ENCODE results near the gene ZNF341. TPM values are rescaled to one million over a fixed set of nuclear protein-coding genes. Genes with fewer than 3 reads are reported as not detected.
A peak's percentile ranks its signal among the peaks of the same experiment; 100 is the strongest.

The ZNF341 gene
- total and polyA plus RNA-seq, 4 donors, result 2.1 to 4.3 (median 3.4) TPM

DNA sequence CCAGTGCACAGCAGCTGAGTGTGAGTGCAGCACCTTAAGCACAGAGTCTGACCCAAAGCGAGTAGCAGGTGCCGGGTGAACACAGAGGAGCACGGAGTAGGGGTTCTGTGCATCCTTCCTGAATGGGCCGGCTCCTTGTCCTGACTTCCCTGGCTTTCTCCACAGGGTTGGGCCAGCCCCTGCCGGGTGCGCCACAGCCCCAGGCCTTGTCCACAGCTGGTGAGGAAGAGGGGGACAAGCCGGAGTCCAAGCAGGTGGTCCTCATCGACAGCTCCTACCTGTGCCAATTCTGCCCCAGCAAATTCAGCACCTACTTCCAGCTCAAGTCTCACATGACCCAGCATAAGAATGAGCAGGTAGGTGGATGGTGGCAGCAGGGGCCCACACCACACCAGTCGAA, 34.9 kb downstream of the ZNF341 start:
- no peak for ATAC-seq (ENCODE audit: insufficient read depth, low FRiP score)
- Histone ChIP-seq H3K4me3 (no peak overlapping the region), H3K4me1 (ENCODE audit: control insufficient read depth in 5 of 5, insufficient read depth in 5 of 5, low read length in 5 of 5) (no peaks in the 10 kb centered on the region), H3K9me3 (ENCODE audit: control insufficient read depth in 4 of 4, insufficient read depth in 3 of 4, low read length in 3 of 4) (no peaks in the 10 kb centered on the region), H3K27me3 (ENCODE audit: control insufficient read depth in 3 of 3, insufficient read depth in 3 of 3, low read length in 2 of 3) (no peaks in the 10 kb centered on the region), H3K27ac (ENCODE audit: low read depth in 1 of 2, low read length in 1 of 2) (no peak overlapping the region), H3K36me3 (ENCODE audit: control insufficient read depth in 4 of 4, insufficient read depth in 4 of 4, low read length in 4 of 4) (peaks cover 4 to 18% (median 7%) of the 10 kb centered on the region in 4 donors), H3K9ac (ENCODE audit: insufficient read depth in 1 of 2, low read length in 2 of 2) (no peak overlapping the region)
- TF ChIP-seq, protein P1, sequence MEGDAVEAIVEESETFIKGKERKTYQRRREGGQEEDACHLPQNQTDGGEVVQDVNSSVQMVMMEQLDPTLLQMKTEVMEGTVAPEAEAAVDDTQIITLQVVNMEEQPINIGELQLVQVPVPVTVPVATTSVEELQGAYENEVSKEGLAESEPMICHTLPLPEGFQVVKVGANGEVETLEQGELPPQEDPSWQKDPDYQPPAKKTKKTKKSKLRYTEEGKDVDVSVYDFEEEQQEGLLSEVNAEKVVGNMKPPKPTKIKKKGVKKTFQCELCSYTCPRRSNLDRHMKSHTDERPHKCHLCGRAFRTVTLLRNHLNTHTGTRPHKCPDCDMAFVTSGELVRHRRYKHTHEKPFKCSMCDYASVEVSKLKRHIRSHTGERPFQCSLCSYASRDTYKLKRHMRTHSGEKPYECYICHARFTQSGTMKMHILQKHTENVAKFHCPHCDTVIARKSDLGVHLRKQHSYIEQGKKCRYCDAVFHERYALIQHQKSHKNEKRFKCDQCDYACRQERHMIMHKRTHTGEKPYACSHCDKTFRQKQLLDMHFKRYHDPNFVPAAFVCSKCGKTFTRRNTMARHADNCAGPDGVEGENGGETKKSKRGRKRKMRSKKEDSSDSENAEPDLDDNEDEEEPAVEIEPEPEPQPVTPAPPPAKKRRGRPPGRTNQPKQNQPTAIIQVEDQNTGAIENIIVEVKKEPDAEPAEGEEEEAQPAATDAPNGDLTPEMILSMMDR (IDR thresholded peaks at IDR 0.05; ENCODE audit: control extremely low read depth, extremely low read depth), result no peak
- WGBS, 2 donors, result 92 to 95% methylated on average over 9 of the region's 9 CpGs
- no peak for DNase-seq

DNA sequence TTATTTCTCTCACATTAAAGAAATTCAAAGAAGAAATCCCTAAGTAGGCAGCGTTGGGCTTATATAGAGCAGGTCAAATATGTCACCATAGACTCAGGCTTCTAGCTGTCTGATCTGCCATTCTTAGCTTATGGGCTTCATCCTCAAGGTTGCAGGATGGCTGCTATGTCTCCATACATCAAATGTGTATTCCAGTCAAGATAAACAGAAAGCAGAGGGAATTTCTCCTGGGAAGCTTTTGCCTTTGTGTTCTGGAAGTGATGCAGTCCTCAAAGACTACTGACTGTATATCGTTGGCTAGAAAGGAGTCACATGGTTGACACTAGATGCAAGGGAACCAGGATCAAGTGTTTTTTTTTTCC, 36.0 kb downstream of the ZNF341 start:
- TF ChIP-seq, protein P1 (IDR thresholded peaks at IDR 0.05; ENCODE audit: control extremely low read depth, extremely low read depth), result no peak
- H3K27ac ChIP-seq (ENCODE audit: low read depth in 1 of 2, low read length in 1 of 2), result no peak overlapping the region
- no peaks in the 10 kb centered on the region for H3K27me3 ChIP-seq (ENCODE audit: control insufficient read depth in 3 of 3, insufficient read depth in 3 of 3, low read length in 2 of 3)
- WGBS, 2 donors, result 96 to 99% methylated on average over 2 of the region's 2 CpGs
- H3K9ac ChIP-seq (ENCODE audit: insufficient read depth in 1 of 2, low read length in 2 of 2), result no peak overlapping the region
- DNase-seq, result no peak
- no peak for ATAC-seq (ENCODE audit: insufficient read depth, low FRiP score)
- H3K9me3 ChIP-seq (ENCODE audit: control insufficient read depth in 4 of 4, insufficient read depth in 3 of 4, low read length in 3 of 4), result no peaks in the 10 kb centered on the region
- peaks cover 4 to 16% (median 9%) of the 10 kb centered on the region in 4 donors for H3K36me3 ChIP-seq (ENCODE audit: control insufficient read depth in 4 of 4, insufficient read depth in 4 of 4, low read length in 4 of 4)
- peaks cover 0 to 1% (median 0%) of the 10 kb centered on the region in 5 donors for H3K4me1 ChIP-seq (ENCODE audit: control insufficient read depth in 5 of 5, insufficient read depth in 5 of 5, low read length in 5 of 5)
- no peak overlapping the region for H3K4me3 ChIP-seq

DNA sequence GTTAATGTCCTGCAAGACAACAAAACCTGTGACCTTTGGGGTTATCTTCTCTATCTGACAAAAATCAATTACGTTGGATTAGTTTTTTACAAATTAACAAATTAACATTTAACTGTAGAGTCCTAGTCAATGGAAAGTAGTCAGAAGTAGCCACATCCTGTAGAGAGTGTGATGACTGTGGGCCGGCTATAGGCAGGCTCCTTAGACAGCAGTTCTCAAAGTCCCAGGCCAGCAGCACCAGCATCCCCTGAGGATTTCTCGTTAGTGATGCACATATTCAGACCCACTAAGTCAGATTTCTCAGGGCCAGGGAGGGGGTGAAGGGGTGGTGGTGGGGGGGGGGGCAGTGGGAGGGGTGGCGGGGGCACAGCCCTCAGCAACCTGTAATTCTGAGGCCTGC, 37.2 kb downstream of the ZNF341 start:
- H3K27ac ChIP-seq (ENCODE audit: low read depth in 1 of 2, low read length in 1 of 2), result no peak overlapping the region
- DNase-seq (no peak), ATAC-seq (ENCODE audit: insufficient read depth, low FRiP score) (no peak)
- no peak overlapping the region for H3K9ac ChIP-seq (ENCODE audit: insufficient read depth in 1 of 2, low read length in 2 of 2)
- H3K4me1 ChIP-seq (ENCODE audit: control insufficient read depth in 5 of 5, insufficient read depth in 5 of 5, low read length in 5 of 5), result peaks cover 0 to 3% (median 0%) of the 10 kb centered on the region in 5 donors
- no peaks in the 10 kb centered on the region for H3K27me3 ChIP-seq (ENCODE audit: control insufficient read depth in 3 of 3, insufficient read depth in 3 of 3, low read length in 2 of 3)
- WGBS, 2 donors, result 88 to 92% methylated on average over 4 of the region's 4 CpGs
- TF ChIP-seq, protein P1 (IDR thresholded peaks at IDR 0.05; ENCODE audit: control extremely low read depth, extremely low read depth), result no peak
- H3K4me3 ChIP-seq, result no peak overlapping the region
- H3K9me3 ChIP-seq (ENCODE audit: control insufficient read depth in 4 of 4, insufficient read depth in 3 of 4, low read length in 3 of 4), result no peaks in the 10 kb centered on the region
- H3K36me3 ChIP-seq (ENCODE audit: control insufficient read depth in 4 of 4, insufficient read depth in 4 of 4, low read length in 4 of 4), result peaks cover 0 to 19% (median 9%) of the 10 kb centered on the region in 4 donors

DNA sequence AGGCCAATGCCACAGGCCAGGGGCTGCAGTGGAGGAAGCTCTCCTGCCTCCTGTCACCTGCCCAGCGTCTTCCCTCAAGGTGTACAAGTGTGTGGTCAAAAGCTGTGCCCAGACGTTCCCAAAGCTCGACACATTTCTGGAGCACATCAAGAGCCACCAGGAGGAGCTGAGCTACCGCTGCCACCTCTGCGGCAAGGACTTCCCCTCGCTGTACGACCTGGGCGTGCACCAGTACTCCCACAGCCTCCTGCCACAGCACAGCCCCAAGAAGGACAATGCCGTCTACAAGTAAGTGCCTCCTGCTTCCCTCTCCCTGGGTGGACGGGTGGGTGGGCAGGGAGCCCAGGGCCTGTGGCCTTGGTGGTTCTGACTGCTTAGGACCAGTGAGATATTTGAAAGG, 38.2 kb downstream of the ZNF341 start:
- no peak overlapping the region for H3K4me3 ChIP-seq
- H3K9me3 ChIP-seq (ENCODE audit: control insufficient read depth in 4 of 4, insufficient read depth in 3 of 4, low read length in 3 of 4), result no peaks in the 10 kb centered on the region
- whole genome bisulfite sequencing, 2 donors, result 72 to 74% methylated on average over 10 of the region's 10 CpGs
- no peak overlapping the region for H3K9ac ChIP-seq (ENCODE audit: insufficient read depth in 1 of 2, low read length in 2 of 2)
- peak; percentile 11 for ATAC-seq (ENCODE audit: insufficient read depth, low FRiP score)
- no peak overlapping the region for H3K27ac ChIP-seq (ENCODE audit: low read depth in 1 of 2, low read length in 1 of 2)
- TF ChIP-seq, protein P1 (IDR thresholded peaks at IDR 0.05; ENCODE audit: control extremely low read depth, extremely low read depth), result no peak
- peaks cover 0 to 19% (median 9%) of the 10 kb centered on the region in 4 donors for H3K36me3 ChIP-seq (ENCODE audit: control insufficient read depth in 4 of 4, insufficient read depth in 4 of 4, low read length in 4 of 4)
- H3K4me1 ChIP-seq (ENCODE audit: control insufficient read depth in 5 of 5, insufficient read depth in 5 of 5, low read length in 5 of 5), result peaks cover 0 to 3% (median 0%) of the 10 kb centered on the region in 5 donors
- no peak for DNase-seq
- H3K27me3 ChIP-seq (ENCODE audit: control insufficient read depth in 3 of 3, insufficient read depth in 3 of 3, low read length in 2 of 3), result no peaks in the 10 kb centered on the region

Measured in lung (tissue), 12 donors.